SIG-M5 (cell line): ENCODE results near the gene TCF12.
"Not testable (repeated sequence)": the region's sequence is repeated elsewhere in the genome, so short reads cannot be mapped to it uniquely, and the experiment has no call there.

ENCODE experiments used
- DNase-seq: peaks from one replicate; lab custom pipeline; 2025; lab: John Stamatoyannopoulos, UW

Gene TCF12

DNA sequence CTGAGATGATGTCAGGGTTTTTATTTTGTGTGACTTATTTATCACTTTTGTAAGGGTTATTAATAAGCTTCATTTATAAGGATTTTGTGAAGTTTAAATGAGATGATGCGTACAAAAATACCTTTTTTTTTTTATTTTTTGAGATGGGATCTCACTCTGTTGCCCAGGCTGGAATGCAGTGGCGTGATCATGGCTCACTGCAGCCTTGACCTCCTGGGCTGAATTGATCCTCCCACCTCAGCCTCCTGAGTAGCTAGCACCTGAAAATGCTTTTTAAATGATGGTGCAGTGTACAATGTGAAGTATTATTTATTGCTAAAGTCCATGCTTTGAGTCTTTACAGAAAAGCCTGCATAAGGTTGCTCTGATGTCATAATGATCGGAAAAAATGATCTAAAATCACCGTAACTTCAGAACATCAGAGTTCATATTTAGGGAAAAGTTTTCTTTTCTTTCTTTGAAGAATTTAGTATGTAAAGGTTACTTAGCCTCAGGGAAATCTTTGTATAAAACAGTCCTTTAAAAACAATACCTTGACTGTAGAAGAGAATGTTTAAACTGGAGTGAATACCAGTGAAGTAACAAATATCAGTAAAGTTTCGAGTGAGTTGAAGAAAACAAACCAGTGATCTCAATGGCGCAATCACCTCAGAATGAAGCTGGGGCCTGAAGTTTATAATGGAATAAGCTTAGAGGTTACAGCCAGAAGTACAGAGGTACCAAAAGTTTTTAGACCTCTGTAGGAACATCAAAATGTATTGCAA is 29.7 kb downstream of the TCF12 start:
- DNase-seq: no peak

DNA sequence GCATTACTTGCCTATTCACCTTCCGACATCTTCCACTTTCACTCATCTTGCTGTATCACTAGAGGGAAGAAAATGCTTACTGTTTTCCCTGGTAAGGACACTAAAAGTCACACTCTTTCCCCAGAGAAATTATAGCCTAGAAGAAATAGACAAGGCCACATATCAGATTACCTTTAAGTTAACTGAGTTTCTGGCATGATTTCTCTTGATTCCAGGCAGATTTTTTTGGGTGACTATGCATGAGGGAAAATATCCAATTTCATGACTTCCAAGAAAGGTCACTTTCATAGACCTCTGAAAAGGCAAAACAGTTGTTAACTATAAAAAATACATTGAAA is 30.3 kb downstream of the TCF12 start:
- DNase-seq: no peak

DNA sequence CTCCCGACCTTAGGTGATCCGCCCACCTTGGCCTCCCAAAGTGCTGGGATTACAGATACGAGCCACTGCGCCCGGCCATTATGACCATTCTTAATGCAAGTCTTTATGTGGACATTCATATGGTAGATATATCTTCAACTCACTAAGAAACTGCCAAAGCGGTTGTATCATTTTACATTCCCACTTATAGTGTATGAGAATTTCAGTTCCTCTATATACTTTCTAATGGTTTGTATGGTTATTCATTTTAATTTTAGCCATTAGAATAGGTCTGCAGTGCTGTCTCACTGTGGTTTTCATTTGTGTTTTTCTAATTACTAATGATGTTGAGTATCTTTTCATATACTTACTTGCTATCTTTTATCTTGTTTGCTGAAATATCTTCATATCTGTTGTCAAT is 32.5 kb downstream of the TCF12 start:
- no peak for DNase-seq

DNA sequence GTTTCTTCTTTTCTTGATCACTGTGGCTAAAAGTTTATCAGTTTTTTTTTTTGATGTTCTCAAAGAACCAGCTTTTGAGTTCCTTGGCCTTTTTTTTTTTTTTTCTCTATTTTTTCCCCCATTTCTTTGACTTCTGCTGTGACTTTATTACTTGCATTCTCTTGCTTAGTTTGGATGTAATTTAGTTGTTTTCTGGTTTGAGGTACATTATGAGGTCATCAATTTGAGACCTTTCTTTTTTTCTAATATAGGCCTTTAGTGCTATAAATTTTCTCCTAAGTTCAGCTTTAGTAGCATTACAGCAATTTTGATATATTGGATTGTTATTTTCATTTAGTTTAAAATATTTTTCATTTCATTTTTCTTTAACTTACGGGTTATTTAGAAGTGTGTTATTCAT is 35.3 kb downstream of the TCF12 start:
- DNase-seq: no peak

DNA sequence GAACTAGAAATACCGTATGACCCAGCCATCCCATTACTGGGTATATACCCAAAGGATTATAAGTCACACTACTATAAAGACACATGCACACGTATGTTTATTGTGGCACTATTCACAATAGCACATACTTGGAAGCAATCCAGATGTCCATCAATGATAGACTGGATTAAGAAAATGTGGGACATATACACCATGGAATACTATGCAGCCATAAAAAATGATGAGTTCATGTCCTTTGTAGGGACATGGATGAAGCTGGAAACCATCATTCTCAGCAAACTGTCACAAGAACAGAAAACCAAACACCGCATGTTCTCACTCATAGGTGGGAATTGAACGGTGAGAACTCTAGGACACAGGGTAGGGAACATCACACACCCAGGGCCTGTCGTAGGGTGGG is 36.6 kb downstream of the TCF12 start:
- not testable (repeated sequence) for DNase-seq

DNA sequence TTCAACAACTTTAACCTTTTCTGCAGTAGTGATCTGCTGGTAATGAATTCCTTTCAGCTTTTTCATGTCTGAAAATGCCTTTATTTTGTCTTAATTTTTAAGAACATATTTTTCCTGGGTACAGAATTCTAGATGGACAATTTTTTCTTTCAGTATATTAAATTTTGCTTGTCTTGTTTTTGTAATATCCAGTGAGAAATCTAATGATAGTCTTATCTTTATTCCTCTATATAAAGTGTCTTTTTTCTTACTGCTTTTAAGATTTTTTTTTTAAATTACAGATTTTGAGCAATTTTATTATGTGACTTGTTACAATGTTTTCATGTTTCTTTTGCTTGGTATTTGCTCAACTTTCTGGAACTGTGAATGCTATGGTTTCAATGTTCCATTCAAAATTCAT is 38.1 kb downstream of the TCF12 start:
- no peak for DNase-seq

DNA sequence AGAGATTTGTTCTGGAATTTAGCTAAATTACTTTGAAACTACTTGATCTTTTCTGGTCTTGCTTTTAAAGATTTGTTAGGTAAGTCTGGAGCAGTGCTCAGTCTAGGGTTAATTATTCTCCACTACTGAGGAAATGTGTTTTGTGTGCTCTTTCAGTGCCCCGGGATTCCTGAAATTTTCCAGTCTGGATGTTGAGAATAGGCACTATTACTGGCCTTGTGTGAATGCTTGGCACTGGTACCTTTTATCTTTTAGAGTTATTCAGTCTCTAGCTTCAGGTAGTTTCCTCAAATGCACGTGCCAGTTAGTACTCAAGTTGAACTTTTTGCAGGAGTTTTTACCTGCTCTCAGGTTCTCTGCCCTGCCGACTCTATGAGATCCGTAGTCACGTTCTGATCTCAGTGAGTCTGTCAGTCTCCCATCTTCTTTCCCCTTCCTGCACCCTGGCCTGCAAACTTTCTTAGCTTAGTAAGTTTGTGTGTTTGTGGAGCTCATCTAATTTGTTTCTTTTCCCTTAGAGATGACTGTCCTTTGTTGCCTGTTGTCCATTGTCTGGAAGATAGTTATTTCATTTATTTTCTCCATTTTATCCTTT is 39.5 kb downstream of the TCF12 start:
- DNase-seq: no peak

DNA sequence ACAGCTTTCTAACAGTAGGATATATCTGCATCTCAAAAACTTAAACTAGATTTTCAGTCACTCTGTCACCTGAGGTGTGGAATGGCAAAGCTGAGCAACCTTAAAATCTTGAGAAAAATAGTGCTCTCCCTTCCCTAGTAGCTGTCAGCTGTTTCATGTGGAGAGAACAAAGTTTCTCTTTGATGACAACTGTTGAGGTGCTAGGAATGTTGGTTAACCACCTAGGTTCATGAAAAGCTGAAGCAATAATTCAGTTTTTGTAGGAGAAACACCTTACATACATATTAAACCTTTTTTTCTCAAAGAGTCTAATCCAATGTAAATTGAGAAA is 40.8 kb downstream of the TCF12 start:
- no peak for DNase-seq

DNA sequence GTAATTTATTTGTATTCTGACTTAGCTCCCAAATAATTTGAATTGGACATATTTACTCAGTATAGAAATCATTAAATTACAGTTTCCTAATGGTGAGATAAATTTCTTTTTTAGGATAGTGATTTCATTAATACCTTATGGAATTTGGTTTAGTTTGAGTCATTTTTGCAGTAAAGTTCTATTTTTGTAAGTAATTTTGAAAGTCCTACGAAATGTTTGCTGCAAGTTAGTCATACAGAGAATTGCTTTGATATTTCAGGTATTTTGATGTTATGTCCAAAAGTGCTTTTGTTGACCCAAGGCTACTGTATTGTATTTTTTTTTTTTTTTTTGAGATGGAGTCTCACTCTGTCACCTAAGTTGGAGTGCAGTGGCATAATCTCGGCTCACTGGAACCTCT is 41.7 kb downstream of the TCF12 start:
- no peak for DNase-seq

DNA sequence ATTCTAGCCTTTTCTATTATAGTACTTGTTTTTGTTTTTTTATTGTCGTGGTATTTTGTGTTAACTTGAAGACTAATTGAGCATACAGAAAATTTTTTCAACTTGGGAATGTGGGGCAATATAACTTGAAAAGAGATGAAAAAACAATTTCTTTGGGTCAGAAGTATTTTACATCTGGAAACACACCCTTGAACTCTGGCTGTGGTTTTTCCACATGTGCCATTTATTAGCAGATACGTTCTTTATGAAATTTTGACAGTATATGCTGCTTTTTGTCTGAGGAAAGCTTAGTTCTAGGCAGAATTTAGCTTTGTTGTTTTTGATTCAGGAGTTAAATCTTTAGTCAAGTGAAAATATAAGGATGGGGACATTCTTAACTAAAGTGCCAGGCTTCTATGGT is 44.7 kb downstream of the TCF12 start:
- DNase-seq: no peak

DNA sequence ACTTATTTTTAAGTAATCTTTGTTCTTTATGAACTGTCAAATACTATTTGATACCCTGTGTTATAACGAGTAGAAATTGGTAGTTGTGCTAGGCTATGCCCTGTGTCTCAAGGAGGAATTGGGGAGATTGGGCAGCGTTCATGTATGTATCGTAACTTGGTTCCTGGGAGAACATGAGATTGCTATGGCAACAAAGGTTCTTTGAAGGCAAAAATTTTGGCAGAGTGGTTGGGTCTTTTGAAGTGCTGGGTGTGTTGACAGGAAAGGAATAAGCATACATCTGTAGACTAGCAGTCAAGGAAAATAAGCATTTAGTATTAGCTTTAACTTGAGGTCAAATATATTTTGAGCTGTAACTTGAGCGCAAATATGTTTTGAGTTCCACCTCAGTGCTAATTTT is 45.3 kb downstream of the TCF12 start:
- no peak for DNase-seq

DNA sequence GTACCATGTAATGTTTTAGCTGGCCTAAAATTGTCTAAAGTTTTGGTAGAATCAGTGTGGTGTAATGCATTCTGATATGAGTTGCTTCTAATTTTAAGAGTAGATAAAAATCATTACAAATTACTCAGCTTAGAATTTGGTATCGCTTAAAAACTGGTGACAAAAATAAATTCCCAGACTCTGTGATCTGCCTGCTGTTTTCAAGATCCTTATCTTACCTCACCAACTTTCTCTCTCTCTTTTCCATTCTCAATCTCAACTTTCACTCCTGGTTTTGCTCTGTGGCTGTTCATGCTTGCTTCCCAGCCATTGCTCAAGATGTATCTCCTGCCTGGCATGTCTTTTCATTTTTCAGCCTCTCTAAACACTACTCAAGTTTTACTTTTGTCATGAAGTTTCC is 45.7 kb downstream of the TCF12 start:
- no peak for DNase-seq

DNA sequence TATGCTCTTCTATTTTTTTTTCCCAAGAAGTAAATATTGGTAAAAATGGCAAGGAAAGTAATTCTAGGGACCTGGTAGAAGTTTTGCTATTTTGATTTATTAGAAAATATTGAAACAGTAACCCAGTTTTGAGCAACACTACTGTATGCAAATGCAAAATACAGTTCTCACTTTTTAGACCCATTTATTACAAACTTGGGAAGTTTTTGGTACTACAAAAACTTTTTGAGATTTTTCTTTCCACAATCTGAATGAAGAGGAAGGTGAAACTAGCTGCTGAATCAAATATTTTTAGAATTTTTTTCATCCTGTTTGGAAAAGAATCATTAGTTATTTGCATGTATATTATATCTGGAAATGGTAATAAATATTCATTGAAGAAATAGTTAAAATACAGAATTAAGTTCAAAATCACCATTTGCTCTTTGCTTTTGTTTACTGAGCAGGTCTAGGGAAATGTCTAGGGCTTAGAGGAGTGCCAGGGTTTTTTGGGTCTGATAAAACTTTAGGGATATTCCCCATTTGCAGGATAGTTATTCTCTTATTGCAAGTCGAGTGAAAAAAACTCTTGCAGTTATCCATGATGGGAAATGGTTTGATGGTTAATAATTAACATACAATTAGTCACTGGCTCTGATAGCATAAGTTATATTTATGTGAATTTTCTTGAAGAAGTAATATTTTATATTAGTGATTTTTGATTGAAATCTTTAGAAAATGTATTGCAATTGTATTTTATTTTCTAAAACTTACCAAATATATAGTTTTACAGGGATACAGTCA is 47.0 kb downstream of the TCF12 start:
- no peak for DNase-seq

DNA sequence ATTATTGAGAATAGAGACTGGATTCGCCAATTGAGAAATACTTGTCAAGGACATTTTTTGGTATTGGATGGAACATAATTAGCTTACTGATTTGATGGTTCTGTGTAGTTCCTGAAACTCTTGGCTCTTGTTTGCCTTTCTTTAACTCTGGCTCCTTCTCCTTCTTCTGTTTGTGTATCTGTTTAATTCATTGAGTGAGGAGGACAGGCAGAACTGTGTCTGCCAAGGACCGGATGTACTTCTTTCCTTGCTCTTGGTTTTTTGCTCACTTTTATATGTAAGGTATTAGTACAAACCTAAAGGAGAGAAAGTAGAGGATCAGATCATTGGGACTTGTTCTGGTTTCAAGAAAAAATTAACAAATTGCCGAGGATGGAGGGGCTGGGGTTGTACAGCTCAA is 48.9 kb downstream of the TCF12 start:
- no peak for DNase-seq

DNA sequence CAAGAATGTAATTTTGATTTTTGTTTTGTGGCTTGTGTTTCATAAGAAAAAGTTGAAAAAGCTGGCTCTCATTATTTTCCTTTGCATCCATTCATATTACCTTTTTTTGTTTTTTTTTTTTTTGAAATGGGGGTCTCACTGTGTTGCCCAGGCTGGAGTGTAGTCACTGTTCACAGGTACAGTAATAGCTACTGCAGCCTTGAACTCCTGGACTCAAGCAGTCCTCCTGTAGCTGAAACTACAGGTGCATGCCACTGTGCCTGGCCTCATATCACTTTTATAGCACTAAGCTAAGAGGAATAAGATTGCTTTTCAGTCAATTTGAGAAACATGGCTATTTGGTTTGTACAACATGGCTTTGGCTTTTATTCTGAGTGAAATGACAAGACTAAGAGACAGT is 49.8 kb downstream of the TCF12 start:
- DNase-seq: no peak

DNA sequence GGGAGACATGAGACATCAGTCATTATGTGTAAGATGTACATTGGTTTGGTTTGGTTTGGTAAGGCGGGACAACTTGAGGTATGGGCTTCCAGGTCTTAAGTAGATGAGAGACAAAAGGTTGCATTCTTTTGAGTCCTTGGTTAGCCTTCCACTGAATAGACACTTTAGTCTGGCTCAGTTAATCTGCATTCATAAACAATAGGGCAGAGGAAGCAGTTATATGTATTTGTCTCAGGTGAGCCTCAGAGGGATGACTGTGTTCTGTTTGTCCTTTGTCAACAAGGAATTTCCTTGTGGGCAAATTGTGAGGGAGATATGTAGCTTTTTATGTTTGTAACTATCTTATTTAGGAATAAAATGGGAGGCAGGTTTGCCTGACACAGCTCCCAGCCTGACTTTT is 50.4 kb downstream of the TCF12 start:
- DNase-seq: no peak

DNA sequence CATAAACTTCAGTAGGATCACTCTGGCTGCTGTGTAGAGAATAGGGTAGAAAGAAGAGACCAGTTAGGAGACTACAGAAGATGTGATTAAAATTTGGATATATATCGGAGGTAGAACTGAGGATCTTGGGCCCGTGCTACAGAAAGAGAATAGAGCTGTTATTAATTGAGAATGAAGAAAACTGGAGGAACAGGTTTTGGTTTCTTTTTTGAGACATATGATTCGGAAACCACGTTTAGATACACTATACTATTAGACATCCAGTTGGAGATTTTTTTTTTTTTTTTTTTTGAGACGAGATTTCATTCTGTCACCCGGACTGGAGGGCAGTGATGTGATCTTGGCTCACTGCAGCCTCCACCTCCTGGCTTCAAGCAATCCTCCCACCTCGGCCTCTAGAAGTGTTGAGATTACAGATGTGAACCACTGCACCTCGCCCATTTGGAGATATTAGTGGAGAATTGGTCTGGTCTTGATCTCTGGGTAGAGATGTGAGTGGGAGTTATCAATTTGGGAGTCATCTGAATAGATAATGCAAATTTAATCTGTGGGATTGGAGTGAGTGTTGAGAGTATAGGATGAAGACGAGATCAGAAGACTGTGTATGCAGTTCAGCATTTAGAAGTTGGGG is 50.9 kb downstream of the TCF12 start:
- no peak for DNase-seq

DNA sequence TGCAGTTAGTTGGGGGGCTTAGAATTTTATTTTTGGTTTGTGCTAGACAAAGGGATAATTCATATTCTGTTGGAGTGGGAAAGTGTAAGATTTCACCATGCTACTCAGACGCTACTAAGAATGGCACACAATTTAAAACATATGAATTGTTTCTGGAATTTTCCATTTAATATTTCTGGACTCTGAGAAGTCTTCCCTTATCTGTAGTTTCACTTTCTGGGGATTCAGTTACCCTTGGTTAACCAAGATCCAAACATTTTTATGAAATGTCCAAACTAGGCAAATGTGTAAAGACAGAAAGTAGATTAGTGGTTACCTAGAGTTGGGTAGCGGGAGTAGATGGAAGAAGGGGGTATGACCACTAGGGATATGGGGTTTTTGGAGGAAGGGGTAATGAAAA is 53.1 kb downstream of the TCF12 start:
- no peak for DNase-seq

DNA sequence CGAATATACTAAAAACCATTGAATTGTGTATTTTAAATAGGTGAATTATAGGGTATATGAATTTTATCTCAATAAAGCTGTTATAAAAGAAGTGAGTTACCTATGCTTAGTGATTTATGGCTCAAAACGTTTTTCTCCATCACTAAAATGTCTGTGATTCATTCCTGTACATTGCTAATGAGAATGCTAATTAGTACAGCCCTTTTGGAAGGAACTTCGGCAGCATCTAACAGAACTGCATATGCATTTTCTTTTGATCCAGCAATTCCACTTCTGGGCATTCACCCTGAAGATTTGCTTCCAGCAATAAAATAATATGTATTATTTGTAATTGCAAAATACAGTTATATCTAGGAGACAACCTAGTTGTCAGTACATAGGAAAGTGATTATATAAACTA is 53.6 kb downstream of the TCF12 start:
- DNase-seq: no peak

DNA sequence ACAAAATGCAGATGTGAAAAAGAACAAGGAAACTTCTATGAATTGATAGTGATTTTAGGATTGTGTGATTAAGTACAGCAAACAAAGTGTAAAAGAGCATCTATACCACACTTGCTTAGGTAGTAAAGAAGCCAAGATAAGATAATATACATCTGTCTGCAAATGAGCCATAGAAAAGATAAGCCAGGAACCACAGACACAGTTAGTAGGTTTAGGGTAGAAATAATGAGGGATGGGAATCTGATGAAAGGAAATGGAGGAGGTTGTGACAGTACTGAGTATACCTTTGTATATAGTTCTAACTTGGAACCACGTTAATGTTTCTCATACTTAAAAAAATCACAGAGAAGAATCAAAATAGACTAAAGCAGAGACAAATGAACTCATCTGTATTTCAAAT is 54.0 kb downstream of the TCF12 start:
- no peak for DNase-seq

DNA sequence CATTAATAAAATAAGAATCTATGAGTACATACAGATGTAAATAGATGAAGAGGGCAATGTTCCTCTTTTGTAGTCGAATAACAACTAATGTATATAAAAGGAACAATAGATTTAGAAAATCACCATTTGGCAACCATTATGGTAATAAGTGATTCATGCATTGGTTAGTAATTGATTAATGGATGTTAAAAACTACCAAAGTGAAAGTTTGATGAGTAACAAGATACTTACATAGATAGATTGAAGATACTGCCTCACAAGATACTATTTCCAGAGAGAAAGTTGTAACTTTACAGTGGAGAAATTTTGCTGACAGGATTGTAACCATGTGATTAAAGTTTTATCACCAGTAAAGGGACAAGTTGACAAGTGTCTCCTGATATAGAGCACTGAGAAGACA is 55.0 kb downstream of the TCF12 start:
- DNase-seq: no peak

DNA sequence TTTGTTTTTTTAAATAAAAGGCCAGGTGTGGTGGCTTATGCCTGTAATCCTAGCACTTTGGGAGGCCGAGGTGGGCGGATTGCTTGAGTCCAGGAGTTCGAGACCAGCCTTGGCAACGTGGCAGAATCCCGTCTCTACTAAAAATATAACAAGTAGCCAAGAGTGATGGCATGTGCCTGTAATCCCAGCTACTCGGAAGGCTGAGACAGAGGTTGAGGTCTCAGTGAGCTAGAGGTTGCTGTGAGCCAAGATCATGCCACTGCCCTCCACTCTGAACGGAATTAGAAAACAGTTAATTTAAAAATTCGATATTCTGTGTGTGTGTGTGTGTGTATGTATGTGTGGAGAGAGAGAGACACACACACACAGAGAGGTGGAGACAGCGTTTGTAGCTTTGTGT is 58.8 kb downstream of the TCF12 start:
- DNase-seq: no peak
